Ishikawa (cell line): Measurements from ENCODE around the gene WNK2.

Source experiments
- CEBPB ChIP-seq: IDR thresholded peaks from 2 replicates; pipeline ENCODE4 v1.6.1; 2012
- CREB1 ChIP-seq: IDR thresholded peaks from 2 replicates; pipeline ENCODE4 v1.6.1; 2012; ENCODE audit warnings: low read depth
- EGR1 ChIP-seq: IDR thresholded peaks from 2 replicates; pipeline ENCODE4 v1.6.1; 2012
- EP300 ChIP-seq: IDR thresholded peaks from 2 replicates; pipeline ENCODE4 v1.6.1; 2012; ENCODE audit warnings: borderline replicate concordance
- FOXM1 ChIP-seq: IDR thresholded peaks from 2 replicates; pipeline ENCODE4 v1.6.1; 2012; ENCODE audit warnings: low read depth, borderline replicate concordance
- NFIC ChIP-seq: IDR thresholded peaks from 2 replicates; pipeline ENCODE4 v1.6.1; 2012
- RAD21 ChIP-seq: IDR thresholded peaks from 2 replicates; pipeline ENCODE4 v1.6.1; 2012; ENCODE audit warnings: low read depth
- REST ChIP-seq: IDR thresholded peaks from 2 replicates; pipeline ENCODE4 v1.6.1; 2012; ENCODE audit warnings: low read depth, mild to moderate bottlenecking
- TAF1 ChIP-seq: IDR thresholded peaks from 2 replicates; pipeline ENCODE4 v1.6.1; 2012; ENCODE audit warnings: low read depth, mild to moderate bottlenecking
- TCF12 ChIP-seq: IDR thresholded peaks from 2 replicates; pipeline ENCODE4 v1.6.1; 2012; ENCODE audit warnings: low read depth
- TEAD4 ChIP-seq: IDR thresholded peaks from 2 replicates; pipeline ENCODE4 v1.6.1; 2012
- YY1 ChIP-seq: IDR thresholded peaks from 2 replicates; pipeline ENCODE4 v1.6.1; 2012; ENCODE audit warnings: low read depth
- ZBTB7A ChIP-seq: IDR thresholded peaks from 2 replicates; pipeline ENCODE4 v1.6.1; 2012; ENCODE audit warnings: low read depth
- TF ChIP-seq, protein P1 (sequence below): IDR thresholded peaks from 2 replicates; pipeline ENCODE4 v1.6.1; 2012
- TF ChIP-seq, protein P2 (sequence below): IDR thresholded peaks from 2 replicates; pipeline ENCODE4 v1.6.1; 2012

The WNK2 gene

DNA sequence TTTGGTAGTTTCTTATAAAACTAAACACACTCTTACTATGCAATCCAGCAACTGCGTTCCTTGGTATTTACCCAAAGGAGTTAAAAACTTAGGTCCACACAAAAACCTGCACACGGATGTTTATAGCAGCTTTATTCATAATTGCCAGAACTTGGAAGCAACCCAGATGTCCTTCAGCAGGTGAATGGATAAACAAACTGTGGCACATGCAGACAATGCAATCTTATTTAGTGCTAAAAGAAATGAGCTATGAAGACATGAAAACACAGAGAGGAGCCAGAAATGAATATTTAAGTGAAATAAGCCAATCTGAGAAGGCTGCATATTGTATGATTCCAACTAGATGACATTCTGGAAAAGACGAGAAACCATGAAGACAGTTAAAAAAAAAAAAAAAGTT lies 10.7 kb downstream of the WNK2 start:
- TF ChIP-seq NFIC (no peak), TCF12 (no peak), ZBTB7A (no peak), EGR1 (no peak), YY1 (no peak), CEBPB (no peak), CREB1 (no peak), FOXM1 (no peak), REST (no peak), TAF1 (no peak), RAD21 (no peak), EP300 (no peak)

- TF ChIP-seq FOXM1 (no peak), TEAD4 (no peak), TAF1 (no peak)
- TF ChIP-seq, protein P1, sequence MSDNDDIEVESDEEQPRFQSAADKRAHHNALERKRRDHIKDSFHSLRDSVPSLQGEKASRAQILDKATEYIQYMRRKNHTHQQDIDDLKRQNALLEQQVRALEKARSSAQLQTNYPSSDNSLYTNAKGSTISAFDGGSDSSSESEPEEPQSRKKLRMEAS = no peak
Observed at GRCh38 chr9:93196096-93197055, 12.4 kb downstream of the WNK2 start.

DNA sequence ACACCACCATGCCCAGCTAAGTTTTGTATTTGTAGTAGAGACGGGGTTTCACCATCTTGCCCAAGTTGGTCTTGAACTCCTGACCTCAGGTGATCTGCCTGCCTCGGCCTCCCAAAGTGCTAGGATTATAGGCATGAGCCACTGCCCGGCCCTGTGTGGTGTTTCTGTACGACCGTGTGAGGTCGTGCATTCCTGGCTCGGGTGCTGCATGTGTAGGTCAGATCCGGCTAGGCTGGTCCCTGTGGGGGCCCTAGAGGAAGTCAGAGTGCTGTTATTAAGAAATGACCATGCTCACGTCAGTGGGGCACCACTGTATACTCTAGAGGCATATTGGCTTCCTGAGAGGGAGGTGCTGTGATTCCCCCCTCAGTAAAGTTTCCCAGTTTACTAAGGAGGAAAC lies 13.7 kb downstream of the WNK2 start:
- TF ChIP-seq TAF1 (no peak), CREB1 (no peak), RAD21 (no peak), FOXM1 (no peak), ZBTB7A (no peak), EGR1 (no peak), TEAD4 (no peak), YY1 (no peak), TCF12 (no peak), NFIC (no peak)
- TF ChIP-seq, protein P2, sequence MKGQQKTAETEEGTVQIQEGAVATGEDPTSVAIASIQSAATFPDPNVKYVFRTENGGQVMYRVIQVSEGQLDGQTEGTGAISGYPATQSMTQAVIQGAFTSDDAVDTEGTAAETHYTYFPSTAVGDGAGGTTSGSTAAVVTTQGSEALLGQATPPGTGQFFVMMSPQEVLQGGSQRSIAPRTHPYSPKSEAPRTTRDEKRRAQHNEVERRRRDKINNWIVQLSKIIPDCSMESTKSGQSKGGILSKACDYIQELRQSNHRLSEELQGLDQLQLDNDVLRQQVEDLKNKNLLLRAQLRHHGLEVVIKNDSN = no peak
- TF ChIP-seq, protein P1 = no peak

GRCh38 chr9:93198117-93198837 lies 14.3 kb downstream of the WNK2 start:
- TF ChIP-seq, protein P2 = no peak
- TF ChIP-seq ZBTB7A (no peak), TEAD4 (no peak), CEBPB (no peak), RAD21 (no peak), TAF1 (no peak), REST (no peak; the same call in 1 of the 2 replicates), YY1 (no peak), TCF12 (no peak), EGR1 (no peak), CREB1 (no peak), FOXM1 (no peak), EP300 (no peak), NFIC (no peak)
- TF ChIP-seq, protein P1 = no peak
